ENCODE results near the gene HRH3. TPM values are rescaled to one million over a fixed set of nuclear protein-coding genes. Genes with fewer than 3 reads are reported as not detected.

Gene HRH3
- total RNA-seq, 1 experiment from 2014 or later = 1.8 TPM

DNA sequence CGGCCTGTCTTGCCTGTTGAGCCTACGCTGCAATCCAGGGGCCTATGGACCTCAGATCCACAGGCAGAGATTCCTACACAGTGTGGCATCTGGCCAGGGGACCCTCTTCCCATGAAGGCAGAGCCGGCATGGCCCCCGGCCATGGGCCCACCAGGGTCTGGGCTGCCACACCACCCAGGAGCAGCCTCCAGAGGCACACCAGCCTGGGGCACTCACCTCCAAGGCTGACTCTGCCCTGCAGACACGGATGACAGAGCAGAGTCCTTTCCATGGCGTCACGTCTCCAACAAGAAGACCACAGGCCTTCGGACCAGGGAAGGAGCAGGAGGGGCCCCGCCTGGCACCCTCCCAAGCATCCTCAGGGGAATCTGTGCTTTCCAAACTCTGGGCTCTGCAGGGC, 3.5 kb upstream of the HRH3 start:
- Histone ChIP-seq H3K4me2 (ENCODE audit: insufficient read depth, insufficient read length, low read length) (no peak overlapping the region), H2BK15ac (ENCODE audit: low read depth, low read length) (no peak overlapping the region), H3K56ac (ENCODE audit: insufficient read length, low read depth, low read length) (no peak overlapping the region), H3K4ac (ENCODE audit: low read depth, low read length) (no peak overlapping the region), H3K23ac (ENCODE audit: insufficient read length, low read depth, low read length) (no peak overlapping the region), H2BK5ac (ENCODE audit: insufficient read length, low read length) (no peak overlapping the region), H3T11ph (ENCODE audit: low read length) (no peak overlapping the region), H2AK5ac (ENCODE audit: insufficient read length, low read length) (no peak overlapping the region), H4K5ac (ENCODE audit: insufficient read length, low read depth, low read length) (no peak overlapping the region), H4K20me1 (ENCODE audit: control insufficient read depth, insufficient read depth, insufficient read length) (no peaks in the 10 kb centered on the region), H3K18ac (ENCODE audit: insufficient read length, low read depth, low read length) (no peak overlapping the region), H3K23me2 (ENCODE audit: insufficient read length, low read depth, low read length, poor library complexity, severe bottlenecking) (peaks cover 12% of the 10 kb centered on the region), H3K14ac (ENCODE audit: insufficient read depth, low read length) (no peak overlapping the region), H4K91ac (ENCODE audit: insufficient read length, low read depth, low read length) (no peak overlapping the region), H2BK120ac (ENCODE audit: low read depth, low read length, poor library complexity, severe bottlenecking) (no peak overlapping the region), H3K4me1 (ENCODE audit: insufficient read depth, low read length) (no peaks in the 10 kb centered on the region; the same call in 1 of the 2 replicates), H2BK12ac (ENCODE audit: insufficient read length, low read depth, low read length) (no peak overlapping the region), H3K9me3 (ENCODE audit: control insufficient read depth, low read depth, low read length) (no peaks in the 10 kb centered on the region), H3K79me1 (ENCODE audit: insufficient read depth, low read depth, low read length, poor library complexity, severe bottlenecking) (no peaks in the 10 kb centered on the region), H2BK20ac (ENCODE audit: low read depth, low read length, poor library complexity, severe bottlenecking) (no peak overlapping the region), H3K9ac (ENCODE audit: extremely low read depth, insufficient read length, low read length) (no peak overlapping the region), H3K79me2 (ENCODE audit: insufficient read depth, low read length) (no peaks in the 10 kb centered on the region), H3K27me3 (ENCODE audit: insufficient read depth, low read length) (peaks cover 21% of the 10 kb centered on the region; the same call in 1 of the 2 replicates), H3K27ac (ENCODE audit: insufficient read length, low read depth, low read length) (no peak overlapping the region), H4K8ac (replicated peaks; ENCODE audit: insufficient read length, low read depth, low read length) (no peak overlapping the region), H2AFZ (ENCODE audit: low read length) (no peak overlapping the region)
- H3K36me3 Mint-ChIP-seq (ENCODE audit: insufficient read depth in 1 of 3, low read depth in 3 of 3) = no peaks in the 10 kb centered on the region
- peaks cover 71% of the 10 kb centered on the region for H3K27me3 Mint-ChIP-seq (ENCODE audit: low read depth)
- H3K9me3 Mint-ChIP-seq = no peaks in the 10 kb centered on the region
- H3K27ac Mint-ChIP-seq = no peak overlapping the region
- no peak for DNase-seq
- H3K4me1 Mint-ChIP-seq = peaks cover 13 to 22% of the 10 kb centered on the region in 2 experiments
- no peak overlapping the region for H3K4me3 Mint-ChIP-seq
- TF ChIP-seq, protein P1, sequence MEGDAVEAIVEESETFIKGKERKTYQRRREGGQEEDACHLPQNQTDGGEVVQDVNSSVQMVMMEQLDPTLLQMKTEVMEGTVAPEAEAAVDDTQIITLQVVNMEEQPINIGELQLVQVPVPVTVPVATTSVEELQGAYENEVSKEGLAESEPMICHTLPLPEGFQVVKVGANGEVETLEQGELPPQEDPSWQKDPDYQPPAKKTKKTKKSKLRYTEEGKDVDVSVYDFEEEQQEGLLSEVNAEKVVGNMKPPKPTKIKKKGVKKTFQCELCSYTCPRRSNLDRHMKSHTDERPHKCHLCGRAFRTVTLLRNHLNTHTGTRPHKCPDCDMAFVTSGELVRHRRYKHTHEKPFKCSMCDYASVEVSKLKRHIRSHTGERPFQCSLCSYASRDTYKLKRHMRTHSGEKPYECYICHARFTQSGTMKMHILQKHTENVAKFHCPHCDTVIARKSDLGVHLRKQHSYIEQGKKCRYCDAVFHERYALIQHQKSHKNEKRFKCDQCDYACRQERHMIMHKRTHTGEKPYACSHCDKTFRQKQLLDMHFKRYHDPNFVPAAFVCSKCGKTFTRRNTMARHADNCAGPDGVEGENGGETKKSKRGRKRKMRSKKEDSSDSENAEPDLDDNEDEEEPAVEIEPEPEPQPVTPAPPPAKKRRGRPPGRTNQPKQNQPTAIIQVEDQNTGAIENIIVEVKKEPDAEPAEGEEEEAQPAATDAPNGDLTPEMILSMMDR (conservative IDR thresholded peaks at IDR 0.05) = no peak
- no CpG with 5 or more reads among the region's 9 CpGs for WGBS (ENCODE audit: extremely low coverage, insufficient read length, low lambda C conversion rate)
